Measurements from ENCODE around the gene MYPN.
"Not testable (repeated sequence)": the region's sequence is repeated elsewhere in the genome, so short reads cannot be mapped to it uniquely, and the experiment has no call there.

The MYPN gene

GRCh38 chr10:68135922-68136792 is 26.9 kb downstream of the MYPN start:
- DNase-seq = no peak

- no peak for DNase-seq
Measured at GRCh38 chr10:68137171-68137570, 27.9 kb downstream of the MYPN start.

GRCh38 chr10:68138526-68138925 is 29.2 kb downstream of the MYPN start:
- DNase-seq = no peak

- no peak for DNase-seq
Measured at GRCh38 chr10:68139448-68140272, 30.4 kb downstream of the MYPN start.

GRCh38 chr10:68142761-68143160 is 33.5 kb downstream of the MYPN start:
- DNase-seq = no peak

- DNase-seq = no peak
Measured at GRCh38 chr10:68144709-68145108, 35.4 kb downstream of the MYPN start.

GRCh38 chr10:68145705-68146104 is 36.4 kb downstream of the MYPN start:
- DNase-seq = no peak

- no peak for DNase-seq
Measured at GRCh38 chr10:68146133-68146532, 36.8 kb downstream of the MYPN start.

GRCh38 chr10:68151453-68151852 is 42.2 kb downstream of the MYPN start:
- DNase-seq = no peak

- DNase-seq = no peak
Measured at GRCh38 chr10:68153473-68154210, 44.4 kb downstream of the MYPN start.

- no peak for DNase-seq
Measured at GRCh38 chr10:68154211-68154497, 44.9 kb downstream of the MYPN start.

GRCh38 chr10:68155615-68156210 is 46.4 kb downstream of the MYPN start:
- no peak for DNase-seq

- DNase-seq = no peak
Measured at GRCh38 chr10:68156373-68157185, 47.3 kb downstream of the MYPN start.

GRCh38 chr10:68157522-68157921 is 48.2 kb downstream of the MYPN start:
- not testable (repeated sequence) for DNase-seq

GRCh38 chr10:68158031-68158430 is 48.7 kb downstream of the MYPN start:
- DNase-seq = no peak

- no peak for DNase-seq
Measured at GRCh38 chr10:68163735-68164134, 54.4 kb downstream of the MYPN start.

- DNase-seq = no peak
Measured at GRCh38 chr10:68165643-68166042, 56.4 kb downstream of the MYPN start.

GRCh38 chr10:68166871-68167585 is 57.7 kb downstream of the MYPN start:
- no peak for DNase-seq

- no peak for DNase-seq
Measured at GRCh38 chr10:68167586-68168189, 58.4 kb downstream of the MYPN start.

GRCh38 chr10:68171539-68172080 is 62.3 kb downstream of the MYPN start:
- no peak for DNase-seq

- DNase-seq = no peak
Measured at GRCh38 chr10:68172324-68172723, 63.0 kb downstream of the MYPN start.
